Liver (tissue), 5 donors: ENCODE results near the gene NXPH4. TPM values are rescaled to one million over a fixed set of nuclear protein-coding genes. Genes with fewer than 3 reads are reported as not detected.

Experiments used
- polyA plus RNA-seq, 2 donors: library from polyadenylated mRNA; stranded (reverse) in 1 of 2; unstranded in 1 of 2; fragments of 200-250 nt in 1 of 2; fragments of >200 nt in 1 of 2; fragmentation: Nextera tagmentation in 1 of 2; extraction: Ambion mirVana in 1 of 2; gene quantifications; one replicate each; pipeline versions ENCODE4 v1.2.1 to v1.2.3, GENCODE V29; 2013 to 2015
- small RNA-seq: library from RNA; depleted of rRNA; stranded (forward); fragments of <200 nt; gene quantifications from one replicate; pipeline ENCODE3, GENCODE V24; 2014
- total RNA-seq, 2 donors: library from RNA; depleted of rRNA; stranded (reverse); fragments of >200 nt; gene quantifications; one replicate each; pipeline ENCODE4 v1.2.3, GENCODE V29; 2014
- donor health status: healthy.
- donor health status: healthy.
- donor health status: healthy.

Gene NXPH4
- total and polyA plus RNA-seq, 4 donors = 0.15 TPM; not detected in 3

Small RNAs within 50 kb of the gene (small RNA-seq; reads per million reads assigned to genes)
- 0.20 reads per million for gene MIR1228

Other genes with a start within 250 kb of the NXPH4 start
- gene ZBTB39, start 210.2 kb upstream of the NXPH4 start, total RNA-seq = 1 to 10 TPM; 3.6 to 9.9 TPM
- gene ZBTB39, start 210.2 kb upstream of the NXPH4 start, polyA plus RNA-seq = 1 to 10 TPM; 1.8 to 2.5 TPM
- not detected for gene TAC3, start 200.3 kb upstream of the NXPH4 start, total RNA-seq
- gene TAC3, start 200.3 kb upstream of the NXPH4 start, polyA plus RNA-seq = not detected
- gene MYO1A, start 166.7 kb upstream of the NXPH4 start, total RNA-seq = under 1 TPM; 0.08 to 0.28 TPM
- under 1 TPM in 1 of 2 donors, not detected in 1; 0.03 TPM for gene MYO1A, start 166.7 kb upstream of the NXPH4 start, polyA plus RNA-seq
- 10 to 100 TPM in 1 of 2 donors, 1 to 10 TPM in 1; 3.8 to 10.9 TPM for gene NEMP1, start 138.0 kb upstream of the NXPH4 start, total RNA-seq
- 1 to 10 TPM; 1.4 to 2.5 TPM for gene NEMP1, start 138.0 kb upstream of the NXPH4 start, polyA plus RNA-seq
- 1 to 10 TPM; 3.9 to 10.0 TPM for gene NAB2, start 127.7 kb upstream of the NXPH4 start, total RNA-seq
- 1 to 10 TPM; 1.9 to 8.6 TPM for gene NAB2, start 127.7 kb upstream of the NXPH4 start, polyA plus RNA-seq
- gene STAT6, start 105.4 kb upstream of the NXPH4 start, total RNA-seq = 10 to 100 TPM; 27.4 to 54.0 TPM
- 10 to 100 TPM; 33.2 to 57.4 TPM for gene STAT6, start 105.4 kb upstream of the NXPH4 start, polyA plus RNA-seq
- 100 to 1,000 TPM; 151 to 375 TPM for gene LRP1, start 88.3 kb upstream of the NXPH4 start, total RNA-seq
- gene LRP1, start 88.3 kb upstream of the NXPH4 start, polyA plus RNA-seq = 100 to 1,000 TPM in 1 of 2 donors, 10 to 100 TPM in 1; 87.5 to 127 TPM
- gene LRP1-AS, start 69.2 kb upstream of the NXPH4 start, total RNA-seq = not detected
- not detected for gene LRP1-AS, start 69.2 kb upstream of the NXPH4 start, polyA plus RNA-seq
- gene SHMT2, start 12.9 kb downstream of the NXPH4 start, total RNA-seq = 100 to 1,000 TPM in 1 of 2 donors, 10 to 100 TPM in 1; 66.7 to 236 TPM
- gene SHMT2, start 12.9 kb downstream of the NXPH4 start, polyA plus RNA-seq = 100 to 1,000 TPM; 121 to 276 TPM
- gene STAC3, start 34.4 kb downstream of the NXPH4 start, total RNA-seq = 1 to 10 TPM in 1 of 2 donors, under 1 TPM in 1; 0.84 to 1.1 TPM
- gene STAC3, start 34.4 kb downstream of the NXPH4 start, polyA plus RNA-seq = 1 to 10 TPM in 1 of 2 donors, under 1 TPM in 1; 0.19 to 1.3 TPM
- gene R3HDM2, start 214.2 kb downstream of the NXPH4 start, total RNA-seq = 10 to 100 TPM in 1 of 2 donors, 1 to 10 TPM in 1; 7.4 to 28.9 TPM
- 10 to 100 TPM; 11.2 to 19.0 TPM for gene R3HDM2, start 214.2 kb downstream of the NXPH4 start, polyA plus RNA-seq
- 100 to 1,000 TPM in 1 of 2 donors, 1 to 10 TPM in 1; 2.8 to 102 TPM for gene INHBC, start 218.0 kb downstream of the NXPH4 start, total RNA-seq
- 100 to 1,000 TPM in 1 of 2 donors, 10 to 100 TPM in 1; 71.0 to 134 TPM for gene INHBC, start 218.0 kb downstream of the NXPH4 start, polyA plus RNA-seq
- gene INHBE, start 238.5 kb downstream of the NXPH4 start, total RNA-seq = 100 to 1,000 TPM in 1 of 2 donors, 10 to 100 TPM in 1; 17.6 to 181 TPM
- 100 to 1,000 TPM in 1 of 2 donors, 10 to 100 TPM in 1; 82.5 to 137 TPM for gene INHBE, start 238.5 kb downstream of the NXPH4 start, polyA plus RNA-seq
- under 1 TPM; 0.09 to 0.25 TPM for gene GLI1, start 243.0 kb downstream of the NXPH4 start, total RNA-seq
- under 1 TPM; 0.23 to 0.44 TPM for gene GLI1, start 243.0 kb downstream of the NXPH4 start, polyA plus RNA-seq